ENCODE results near the gene WDR45. TPM values are rescaled to one million over a fixed set of nuclear protein-coding genes. Genes with fewer than 3 reads are reported as not detected.

Gene WDR45
- total RNA-seq, 1 donor from 2014 or later, result 43.7 TPM

DNA sequence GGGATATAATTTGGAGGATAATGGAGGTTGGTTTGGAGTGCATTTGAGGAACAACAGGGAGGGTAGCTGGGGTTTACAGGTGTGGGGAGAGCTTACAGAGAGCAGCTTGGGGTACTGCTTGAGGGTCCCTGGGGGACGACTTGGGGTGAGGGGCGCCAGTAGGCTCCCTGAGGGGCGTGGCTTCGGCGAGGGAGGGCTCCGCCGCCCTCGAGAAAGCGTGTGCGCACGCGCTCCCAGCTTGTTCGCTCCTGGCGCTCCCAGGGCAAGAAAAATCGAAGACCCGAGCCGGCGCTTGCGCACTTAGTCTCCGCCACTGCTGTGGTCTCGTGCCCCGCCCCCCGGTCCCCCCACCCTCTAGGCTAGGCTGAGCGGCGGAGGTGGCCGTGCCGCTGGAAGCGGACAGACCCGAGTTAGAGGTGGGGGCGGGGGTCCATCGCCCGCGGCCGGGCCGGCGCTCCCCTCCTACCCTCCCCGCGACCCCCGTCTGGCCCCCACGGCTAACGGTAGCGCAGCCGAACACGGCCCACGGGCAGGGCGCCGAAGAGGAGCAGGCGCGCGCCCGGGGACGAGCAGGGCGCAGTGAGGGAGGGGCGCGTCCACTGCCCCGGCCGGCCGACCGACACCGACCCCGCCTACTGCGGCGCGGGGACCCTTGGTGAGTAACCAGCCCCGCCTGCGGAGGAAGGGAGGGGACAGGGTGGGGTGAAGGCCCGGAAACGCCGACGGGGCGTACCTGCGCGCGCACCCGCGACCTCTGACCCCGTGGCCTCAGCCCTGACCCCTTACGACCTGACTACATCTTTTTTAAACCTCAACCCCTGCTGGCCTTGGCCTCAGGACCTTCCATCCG, 26.2 kb downstream of the WDR45 start:
- H3K4me3 ChIP-seq (ENCODE audit: low read depth, low read length), result peak overlapping the region; percentile 59
- DNase-seq (ENCODE audit: low read depth), result no peak
- TF ChIP-seq CTCF (conservative IDR thresholded peaks at IDR 0.05; ENCODE audit: low read depth, low read length), result no peak

- TF ChIP-seq CTCF (conservative IDR thresholded peaks at IDR 0.05; ENCODE audit: low read depth, low read length), result no peak
- DNase-seq (ENCODE audit: low read depth), result no peak
- peak overlapping the region; percentile 62 for H3K4me3 ChIP-seq (ENCODE audit: low read depth, low read length)
Observed at GRCh38 chrX:49043987-49044281, 35.8 kb downstream of the WDR45 start.

- peak; percentile 56 for TF ChIP-seq CTCF (conservative IDR thresholded peaks at IDR 0.05; ENCODE audit: low read depth, low read length)
- peak; percentile 84 for DNase-seq (ENCODE audit: low read depth)
- peak within 1 kb of the TSS; percentile 75 for H3K4me3 ChIP-seq (ENCODE audit: low read depth, low read length)
Observed at GRCh38 chrX:49043220-49043986, 36.3 kb downstream of the WDR45 start, which contains the start of gene TFE3. Gene TFE3 (minus strand): TSS chrX:49043357. CDS start chrX:49043226, 131 bp downstream.

DNA sequence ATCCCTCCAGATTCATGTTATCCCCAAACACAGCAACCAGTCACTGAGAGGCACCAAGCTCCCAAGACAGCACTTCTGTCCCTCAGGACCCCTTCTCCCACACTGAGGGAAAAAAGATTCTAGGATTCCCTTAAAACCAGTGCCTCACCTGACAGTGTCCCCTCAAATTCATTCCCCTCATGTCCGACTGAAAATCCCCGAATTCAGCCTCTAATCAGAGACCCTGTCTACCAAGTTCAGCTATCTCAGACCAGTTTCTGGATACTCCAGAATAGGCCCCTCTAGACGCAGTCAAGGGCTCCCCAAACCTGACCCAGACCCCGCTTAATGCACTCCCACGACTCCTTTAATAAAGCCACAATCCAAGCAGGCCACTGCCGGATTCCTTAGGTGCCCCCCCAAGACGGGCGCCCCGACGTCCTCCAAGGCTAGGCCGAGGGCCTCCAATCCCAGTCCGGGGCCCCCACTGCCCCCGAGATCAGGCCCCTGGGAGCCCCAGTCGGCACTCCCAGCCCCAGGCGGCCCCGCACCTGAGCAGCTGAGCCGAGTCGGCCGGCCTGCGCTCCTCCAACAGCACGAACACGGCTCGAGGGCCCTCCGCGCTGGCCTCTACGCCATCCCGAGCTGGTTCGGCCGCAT, 37.0 kb downstream of the WDR45 start:
- peak overlapping the region; percentile 75 for H3K4me3 ChIP-seq (ENCODE audit: low read depth, low read length)
- no peak for TF ChIP-seq CTCF (conservative IDR thresholded peaks at IDR 0.05; ENCODE audit: low read depth, low read length)
- no peak for DNase-seq (ENCODE audit: low read depth)

- H3K4me3 ChIP-seq (ENCODE audit: low read depth, low read length), result peak overlapping the region; percentile 75
- DNase-seq (ENCODE audit: low read depth), result no peak
- TF ChIP-seq CTCF (conservative IDR thresholded peaks at IDR 0.05; ENCODE audit: low read depth, low read length), result no peak
Observed at GRCh38 chrX:49041744-49042580, 37.7 kb downstream of the WDR45 start.

DNA sequence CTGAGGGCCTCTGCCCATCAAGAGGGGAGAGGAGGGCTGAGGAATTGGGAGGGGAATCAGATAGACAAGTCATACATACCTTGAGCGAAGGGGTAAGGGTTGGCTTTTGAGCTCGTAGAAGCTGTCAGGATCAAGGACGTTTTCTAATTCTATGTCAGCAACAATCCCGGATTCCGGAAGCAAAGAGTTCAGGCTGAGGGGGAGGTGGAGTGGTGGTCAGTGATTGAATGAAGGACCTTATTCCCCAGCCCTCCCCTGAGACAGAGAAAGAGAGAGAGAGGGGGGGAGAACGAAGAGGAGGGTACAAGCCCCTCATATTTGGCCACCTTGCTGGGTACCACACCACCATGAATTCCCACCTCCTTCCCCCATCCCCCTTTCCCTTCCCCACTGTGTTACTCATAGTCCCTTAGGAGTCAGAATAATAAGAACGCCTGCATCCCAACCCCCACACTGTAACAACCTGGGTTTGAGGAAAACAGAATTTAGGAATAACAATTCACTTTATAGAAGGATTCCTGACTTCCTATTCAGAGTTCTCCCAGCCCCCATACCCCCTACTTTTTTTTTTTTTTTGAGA, 39.2 kb downstream of the WDR45 start:
- no peak for TF ChIP-seq CTCF (conservative IDR thresholded peaks at IDR 0.05; ENCODE audit: low read depth, low read length)
- DNase-seq (ENCODE audit: low read depth), result no peak
- peak overlapping the region; percentile 75 for H3K4me3 ChIP-seq (ENCODE audit: low read depth, low read length)

All from epithelial cell of proximal tubule (primary cell).